Subcutaneous adipose tissue (tissue), 4 donors: ENCODE measurements around the gene WIPF2. TPM values are rescaled to one million over a fixed set of nuclear protein-coding genes. Genes with fewer than 3 reads are reported as not detected.

Experiments
- CTCF ChIP-seq: fragments of 450-650 bp; IDR thresholded peaks from one replicate; pipeline ENCODE4 v1.5.1; 2016; ENCODE audit warnings: low read depth, mild to moderate bottlenecking, control low read depth, antibody characterized with exemption, moderate library complexity
- total RNA-seq, 4 donors: library from RNA; depleted of rRNA; stranded (reverse); fragments of >200 nt; gene quantifications; one replicate each; pipeline ENCODE4 v1.1.0, GENCODE V29; 2016

WIPF2 gene
- total RNA-seq, 4 donors from 2014 or later: 8.1 to 10.2 (median 9.7) TPM

- TF ChIP-seq CTCF: no peak
These were observed 97.7 kb downstream of the WIPF2 start for GRCh38 chr17:40316571-40317344.

GRCh38 chr17:40317345-40317873, 98.3 kb downstream of the WIPF2 start:
- no peak for TF ChIP-seq CTCF

- TF ChIP-seq CTCF: no peak
These were observed 99.1 kb downstream of the WIPF2 start for GRCh38 chr17:40317880-40318829.

- TF ChIP-seq CTCF: no peak
These were observed 99.8 kb downstream of the WIPF2 start for GRCh38 chr17:40318830-40319391.

- no peak for TF ChIP-seq CTCF
These were observed 100.8 kb downstream of the WIPF2 start for GRCh38 chr17:40319651-40320540.

GRCh38 chr17:40320756-40321523, 101.8 kb downstream of the WIPF2 start:
- TF ChIP-seq CTCF: no peak
